ENCODE results near the gene MDFI. TPM values are rescaled to one million over a fixed set of nuclear protein-coding genes. Genes with fewer than 3 reads are reported as not detected.

MDFI gene
- total RNA-seq, 2 donors from 2014 or later: 4.9 to 6.7 TPM

- no peaks in the 10 kb centered on the region for H3K27me3 ChIP-seq
- no peak overlapping the region for H3K27ac ChIP-seq
- intact Hi-C loops (cut with DNase I): loop anchor here (5.0 kb wide), 2 partner anchors 73 to 303 kb away; no protein-coding TSS in a partner anchor
- ATAC-seq (no peak), DNase-seq (no peak)
- H3K4me3 ChIP-seq: no peak overlapping the region
- WGBS, 2 donors: 78 to 82% methylated on average over 4 to 6 of the region's 6 CpGs
- no peaks in the 10 kb centered on the region for H3K9me3 ChIP-seq
- TF ChIP-seq POLR2A (IDR thresholded peaks at IDR 0.05) (no peak), CTCF (IDR thresholded peaks at IDR 0.05) (no peak)
- H3K4me1 ChIP-seq: no peaks in the 10 kb centered on the region
- no peaks in the 10 kb centered on the region for H3K36me3 ChIP-seq (replicated peaks in 1 of 2; ENCODE audit: insufficient read depth in 1 of 2, low read depth in 2 of 2)
Observed at GRCh38 chr6:41675176-41675775, 37.0 kb downstream of the MDFI start.

GRCh38 chr6:41675992-41676391 is 37.7 kb downstream of the MDFI start:
- H3K36me3 ChIP-seq (replicated peaks in 1 of 2; ENCODE audit: insufficient read depth in 1 of 2, low read depth in 2 of 2): no peaks in the 10 kb centered on the region
- H3K27ac ChIP-seq: no peak overlapping the region
- no peak for DNase-seq
- 69 to 73% methylated on average over 6 of the region's 6 CpGs for WGBS, 2 donors
- intact Hi-C loops (cut with DNase I): loop anchor here (5.0 kb wide), 2 partner anchors 74 to 304 kb away; no protein-coding TSS in a partner anchor
- TF ChIP-seq POLR2A (IDR thresholded peaks at IDR 0.05) (no peak), CTCF (IDR thresholded peaks at IDR 0.05) (no peak)
- no peak for ATAC-seq
- no peaks in the 10 kb centered on the region for H3K27me3 ChIP-seq
- H3K9me3 ChIP-seq: no peaks in the 10 kb centered on the region
- H3K4me3 ChIP-seq: no peak overlapping the region
- no peaks in the 10 kb centered on the region for H3K4me1 ChIP-seq

DNA sequence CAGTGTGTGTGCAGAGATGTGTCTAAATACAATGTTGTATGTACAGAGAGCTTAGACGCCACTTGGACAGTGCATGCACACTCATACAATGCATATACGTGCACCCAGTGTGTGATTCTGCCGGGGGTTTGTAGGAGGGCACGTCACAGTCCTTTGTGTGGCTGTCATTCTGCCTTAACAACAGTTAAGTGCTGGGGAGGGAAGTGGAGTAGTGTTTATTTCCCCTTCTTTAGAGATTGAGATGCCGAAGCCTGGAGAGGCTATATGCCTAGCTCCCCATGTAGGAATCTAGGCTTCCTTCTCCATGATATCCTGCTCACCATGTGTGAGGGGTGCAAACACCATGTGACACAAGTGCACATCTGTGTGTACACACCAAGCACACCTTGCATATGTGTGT is 38.2 kb downstream of the MDFI start:
- Histone ChIP-seq H3K27ac (no peak overlapping the region), H3K27me3 (no peaks in the 10 kb centered on the region), H3K4me1 (no peaks in the 10 kb centered on the region), H3K4me3 (no peak overlapping the region), H3K9me3 (no peaks in the 10 kb centered on the region), H3K36me3 (replicated peaks in 1 of 2; ENCODE audit: insufficient read depth in 1 of 2, low read depth in 2 of 2) (no peaks in the 10 kb centered on the region)
- TF ChIP-seq CTCF (IDR thresholded peaks at IDR 0.05) (no peak), POLR2A (IDR thresholded peaks at IDR 0.05) (no peak)
- intact Hi-C loops (cut with DNase I): loop anchor here (5.0 kb wide), 2 partner anchors 74 to 304 kb away; no protein-coding TSS in a partner anchor
- WGBS, 2 donors: 72 to 78% methylated on average over 5 of the region's 5 CpGs
- no peak for DNase-seq
- ATAC-seq: no peak

GRCh38 chr6:41677124-41677921 is 39.1 kb downstream of the MDFI start:
- DNase-seq: no peak
- WGBS, 2 donors: 69 to 78% methylated on average over 21 to 25 of the region's 25 CpGs
- no peak for TF ChIP-seq CTCF (IDR thresholded peaks at IDR 0.05)
- no peak for TF ChIP-seq POLR2A (IDR thresholded peaks at IDR 0.05)
- Histone ChIP-seq H3K9me3 (no peaks in the 10 kb centered on the region), H3K27ac (no peak overlapping the region), H3K4me3 (no peak overlapping the region), H3K27me3 (no peaks in the 10 kb centered on the region), H3K4me1 (peaks cover 4% of the 10 kb centered on the region), H3K36me3 (replicated peaks in 1 of 2; ENCODE audit: insufficient read depth in 1 of 2, low read depth in 2 of 2) (no peaks in the 10 kb centered on the region)
- intact Hi-C loops (cut with DNase I): loop anchor here (5.0 kb wide), 2 partner anchors 75 to 305 kb away; no protein-coding TSS in a partner anchor
- ATAC-seq: no peak

Data from body of pancreas (tissue), 4 donors.